ENCODE measurements around the gene ARHGEF4.

Gene ARHGEF4

DNA sequence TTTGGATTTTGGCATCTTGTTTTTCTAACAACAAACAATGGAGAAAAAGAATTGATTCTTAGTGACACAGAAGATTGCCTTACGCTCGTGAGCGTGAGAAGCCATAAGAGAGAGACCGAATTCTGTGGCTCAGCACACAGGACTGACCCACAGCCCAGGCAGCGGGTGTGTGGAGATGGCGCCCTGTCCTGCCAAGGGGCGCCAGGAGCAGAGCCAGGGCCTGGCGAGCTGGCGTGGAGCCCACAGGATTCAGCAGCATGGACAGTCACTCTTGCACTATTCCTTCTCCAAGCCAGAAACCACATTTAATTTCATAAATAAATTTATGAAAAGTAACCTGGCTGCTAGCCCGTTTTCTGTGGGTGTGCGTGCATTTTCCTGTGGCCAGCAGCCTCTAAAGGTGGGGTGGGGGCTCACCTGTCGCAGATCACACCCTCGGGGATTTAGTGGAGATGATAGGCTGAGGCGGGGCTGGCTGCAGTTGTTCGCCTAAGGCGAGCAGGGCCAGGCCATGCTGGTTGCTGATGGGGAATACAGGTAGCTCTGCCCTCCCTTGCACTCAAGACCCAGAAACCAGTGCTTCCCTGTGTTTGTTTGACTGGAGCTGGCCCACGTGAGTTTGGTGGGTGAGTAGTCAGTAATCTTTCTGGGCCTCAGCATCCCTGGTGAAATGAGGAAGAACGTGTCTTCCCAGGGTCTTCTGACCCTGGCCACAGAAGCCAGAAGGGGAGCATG, 210.4 kb downstream of the ARHGEF4 start:
- TF ChIP-seq, protein P1, sequence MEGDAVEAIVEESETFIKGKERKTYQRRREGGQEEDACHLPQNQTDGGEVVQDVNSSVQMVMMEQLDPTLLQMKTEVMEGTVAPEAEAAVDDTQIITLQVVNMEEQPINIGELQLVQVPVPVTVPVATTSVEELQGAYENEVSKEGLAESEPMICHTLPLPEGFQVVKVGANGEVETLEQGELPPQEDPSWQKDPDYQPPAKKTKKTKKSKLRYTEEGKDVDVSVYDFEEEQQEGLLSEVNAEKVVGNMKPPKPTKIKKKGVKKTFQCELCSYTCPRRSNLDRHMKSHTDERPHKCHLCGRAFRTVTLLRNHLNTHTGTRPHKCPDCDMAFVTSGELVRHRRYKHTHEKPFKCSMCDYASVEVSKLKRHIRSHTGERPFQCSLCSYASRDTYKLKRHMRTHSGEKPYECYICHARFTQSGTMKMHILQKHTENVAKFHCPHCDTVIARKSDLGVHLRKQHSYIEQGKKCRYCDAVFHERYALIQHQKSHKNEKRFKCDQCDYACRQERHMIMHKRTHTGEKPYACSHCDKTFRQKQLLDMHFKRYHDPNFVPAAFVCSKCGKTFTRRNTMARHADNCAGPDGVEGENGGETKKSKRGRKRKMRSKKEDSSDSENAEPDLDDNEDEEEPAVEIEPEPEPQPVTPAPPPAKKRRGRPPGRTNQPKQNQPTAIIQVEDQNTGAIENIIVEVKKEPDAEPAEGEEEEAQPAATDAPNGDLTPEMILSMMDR (IDR thresholded peaks at IDR 0.05; ENCODE audit: insufficient read depth, missing control alignments): no peak
- no peak for DNase-seq (ENCODE audit: insufficient read length, low spot score)
- FAIRE-seq: no peak

DNA sequence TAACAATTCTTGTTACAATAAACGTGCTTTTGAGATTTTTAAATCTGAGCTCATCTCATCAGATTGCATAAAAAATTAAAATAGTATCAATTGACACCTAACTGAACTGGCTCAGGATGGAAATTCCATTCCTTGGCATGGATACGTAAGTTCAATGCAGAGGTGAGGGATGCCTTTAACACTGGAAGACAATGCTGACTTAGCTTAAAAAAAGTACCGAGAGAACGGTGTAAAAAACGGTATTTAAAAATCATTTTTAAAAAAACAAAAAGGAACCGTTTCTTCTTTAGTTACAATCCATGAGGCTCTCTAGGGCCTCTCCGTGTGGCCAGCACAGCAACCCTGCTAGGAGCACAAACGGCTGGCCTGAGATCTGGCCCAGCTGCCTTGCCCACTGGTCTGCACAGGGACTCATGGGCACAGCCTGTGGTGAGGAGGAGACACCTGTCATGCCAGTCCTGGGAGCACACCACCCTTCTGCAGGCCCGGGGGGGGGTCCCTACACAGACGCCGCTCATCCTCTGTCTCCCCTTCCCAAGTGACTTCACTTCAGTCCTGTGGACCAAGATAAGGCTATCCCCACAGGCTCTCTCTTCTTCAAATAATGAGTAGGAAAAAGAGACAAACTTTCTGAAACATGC, 211.3 kb downstream of the ARHGEF4 start:
- DNase-seq (ENCODE audit: insufficient read length, low spot score) (no peak), FAIRE-seq (no peak)
- TF ChIP-seq, protein P1 (IDR thresholded peaks at IDR 0.05; ENCODE audit: insufficient read depth, missing control alignments): no peak

DNA sequence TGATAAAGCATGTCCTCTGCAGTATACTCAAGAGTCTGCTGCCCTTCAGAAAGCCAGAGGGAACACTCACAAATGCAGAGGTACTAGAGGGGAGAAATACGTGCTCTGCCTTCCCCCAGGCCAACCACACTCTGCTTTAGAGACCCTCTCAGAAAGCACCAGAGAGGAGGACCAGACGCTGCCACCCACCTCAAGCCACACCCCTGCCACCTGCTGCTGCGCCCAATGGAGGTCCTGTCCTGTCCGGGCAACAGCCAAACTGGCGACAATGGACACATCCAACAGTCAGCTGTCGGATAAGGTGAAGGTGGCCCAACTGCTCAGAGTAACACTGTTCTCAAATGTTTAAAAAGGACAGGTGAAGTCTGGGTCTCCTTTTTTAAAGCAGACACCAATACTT, 211.9 kb downstream of the ARHGEF4 start:
- TF ChIP-seq, protein P1 (IDR thresholded peaks at IDR 0.05; ENCODE audit: insufficient read depth, missing control alignments): no peak
- DNase-seq (ENCODE audit: insufficient read length, low spot score) (no peak), FAIRE-seq (no peak)

DNA sequence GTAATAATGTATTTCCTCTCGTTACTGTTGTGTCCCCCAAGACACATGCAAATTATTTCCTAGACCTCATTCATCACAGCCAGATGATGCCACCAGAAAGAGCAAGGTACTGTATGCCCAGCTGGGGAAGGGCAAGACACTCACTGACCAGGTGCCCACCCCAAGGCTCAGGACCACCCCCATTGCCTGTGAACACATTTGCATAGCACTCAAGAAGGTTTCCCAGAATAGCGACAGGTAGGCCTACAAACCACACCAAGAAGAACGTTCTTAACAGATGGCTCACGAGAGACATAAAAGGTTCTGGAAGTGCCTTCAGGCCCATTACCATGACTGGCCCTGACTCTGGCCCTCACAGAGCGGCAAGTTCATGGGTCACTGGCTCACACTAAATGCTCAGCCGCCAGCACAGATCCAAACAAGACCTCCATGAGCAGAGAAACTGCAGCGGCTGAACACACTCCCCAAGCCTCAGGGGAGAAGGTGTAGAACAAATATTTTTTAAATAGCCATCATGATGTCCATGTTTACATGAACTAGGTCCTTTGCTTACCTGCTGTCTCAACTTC, 212.5 kb downstream of the ARHGEF4 start:
- DNase-seq (ENCODE audit: insufficient read length, low spot score): no peak
- TF ChIP-seq, protein P1 (IDR thresholded peaks at IDR 0.05; ENCODE audit: insufficient read depth, missing control alignments): no peak
- no peak for FAIRE-seq

DNA sequence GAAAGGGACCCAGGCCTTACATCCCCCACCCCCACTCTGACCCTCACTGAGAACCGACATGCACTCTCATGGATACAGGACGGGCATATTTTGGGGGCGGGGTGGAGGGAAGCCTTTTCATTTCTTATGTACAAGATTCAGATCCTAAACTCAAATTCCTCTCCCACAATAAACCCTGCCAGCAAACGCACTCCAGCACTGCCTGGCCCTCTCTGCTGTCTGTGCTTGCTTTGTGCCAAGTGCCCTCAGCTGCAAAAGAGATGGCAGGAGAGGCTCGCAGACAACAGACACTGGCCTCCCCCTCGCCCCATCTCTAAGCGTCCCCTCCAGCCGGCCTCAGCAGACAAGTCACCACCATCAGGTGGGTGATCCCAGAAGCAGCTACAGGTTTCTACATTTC, 214.2 kb downstream of the ARHGEF4 start:
- TF ChIP-seq, protein P1 (IDR thresholded peaks at IDR 0.05; ENCODE audit: insufficient read depth, missing control alignments): no peak
- no peak for FAIRE-seq
- DNase-seq (ENCODE audit: insufficient read length, low spot score): no peak

DNA sequence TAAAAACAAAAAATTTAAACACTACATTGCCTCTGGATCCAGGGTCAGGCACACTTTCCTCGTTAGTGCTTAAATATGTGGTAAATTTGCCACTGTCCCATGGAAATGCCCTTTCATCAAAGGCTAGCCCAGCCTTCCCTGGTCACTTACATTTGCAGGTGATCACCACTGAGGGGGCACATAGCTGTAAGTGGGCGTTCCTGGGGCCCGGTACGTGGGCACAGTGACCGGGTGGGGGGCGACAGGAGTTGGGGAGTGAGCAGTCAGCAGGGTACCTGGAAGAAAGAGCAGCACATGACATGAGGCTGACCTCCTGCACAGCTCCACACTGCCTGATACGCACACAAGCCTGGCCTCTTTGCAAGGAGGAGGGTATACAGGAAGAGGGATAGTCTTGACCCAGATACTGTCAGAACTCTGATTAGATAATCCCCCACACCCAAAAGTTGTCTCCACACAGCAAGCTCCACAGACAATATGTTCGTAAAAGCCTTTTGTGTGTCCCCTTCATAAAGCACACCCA, 216.1 kb downstream of the ARHGEF4 start:
- TF ChIP-seq, protein P1 (IDR thresholded peaks at IDR 0.05; ENCODE audit: insufficient read depth, missing control alignments): no peak
- no peak for DNase-seq (ENCODE audit: insufficient read length, low spot score)
- no peak for FAIRE-seq
